ENCODE data around the gene NF1.
"Not testable (repeated sequence)": the region's sequence is repeated elsewhere in the genome, so short reads cannot be mapped to it uniquely, and the experiment has no call there.

NF1 gene

GRCh38 chr17:31339906-31340661 is 245.3 kb downstream of the NF1 start:
- in situ Hi-C loops (cut with HindIII; ENCODE audit: low sequenced_read_pairs) = no loop called here
- no peak overlapping the region for H3K4me3 ChIP-seq (ENCODE audit: low read depth, low read length)
- TF ChIP-seq, protein P1, sequence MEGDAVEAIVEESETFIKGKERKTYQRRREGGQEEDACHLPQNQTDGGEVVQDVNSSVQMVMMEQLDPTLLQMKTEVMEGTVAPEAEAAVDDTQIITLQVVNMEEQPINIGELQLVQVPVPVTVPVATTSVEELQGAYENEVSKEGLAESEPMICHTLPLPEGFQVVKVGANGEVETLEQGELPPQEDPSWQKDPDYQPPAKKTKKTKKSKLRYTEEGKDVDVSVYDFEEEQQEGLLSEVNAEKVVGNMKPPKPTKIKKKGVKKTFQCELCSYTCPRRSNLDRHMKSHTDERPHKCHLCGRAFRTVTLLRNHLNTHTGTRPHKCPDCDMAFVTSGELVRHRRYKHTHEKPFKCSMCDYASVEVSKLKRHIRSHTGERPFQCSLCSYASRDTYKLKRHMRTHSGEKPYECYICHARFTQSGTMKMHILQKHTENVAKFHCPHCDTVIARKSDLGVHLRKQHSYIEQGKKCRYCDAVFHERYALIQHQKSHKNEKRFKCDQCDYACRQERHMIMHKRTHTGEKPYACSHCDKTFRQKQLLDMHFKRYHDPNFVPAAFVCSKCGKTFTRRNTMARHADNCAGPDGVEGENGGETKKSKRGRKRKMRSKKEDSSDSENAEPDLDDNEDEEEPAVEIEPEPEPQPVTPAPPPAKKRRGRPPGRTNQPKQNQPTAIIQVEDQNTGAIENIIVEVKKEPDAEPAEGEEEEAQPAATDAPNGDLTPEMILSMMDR (IDR thresholded peaks at IDR 0.05; ENCODE audit: low read depth, low read length, missing control alignments) = no peak
- DNase-seq (ENCODE audit: low read depth) = peak; percentile 50

GRCh38 chr17:31345191-31345747 is 250.5 kb downstream of the NF1 start:
- DNase-seq (ENCODE audit: low read depth); in situ Hi-C loops (cut with HindIII; ENCODE audit: low sequenced_read_pairs); H3K4me3 ChIP-seq (ENCODE audit: low read depth, low read length): not testable (repeated sequence)

DNA sequence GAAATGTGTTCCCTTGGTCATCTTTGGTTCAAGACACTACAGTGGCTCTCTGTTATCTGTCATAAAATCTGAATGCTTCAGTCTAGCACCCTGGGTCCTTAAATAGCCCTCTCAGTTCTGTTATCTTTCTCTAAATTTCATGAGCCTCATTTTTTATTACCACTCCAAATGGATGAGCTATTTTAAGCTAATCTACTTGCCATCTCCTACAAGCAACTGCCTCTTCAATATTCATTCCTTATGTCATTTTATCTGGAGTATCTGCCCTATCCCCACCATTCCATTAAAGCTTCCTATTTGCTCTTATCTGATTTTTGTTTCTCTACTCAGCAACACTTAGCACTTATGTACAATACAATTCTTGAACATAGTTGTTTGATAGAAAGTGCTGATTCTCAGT is 254.7 kb downstream of the NF1 start:
- no peak overlapping the region for H3K4me3 ChIP-seq (ENCODE audit: low read depth, low read length)
- no peak for DNase-seq (ENCODE audit: low read depth)
- in situ Hi-C loops (cut with HindIII; ENCODE audit: low sequenced_read_pairs) = no loop called here
- TF ChIP-seq, protein P1 (IDR thresholded peaks at IDR 0.05; ENCODE audit: low read depth, low read length, missing control alignments) = no peak

DNA sequence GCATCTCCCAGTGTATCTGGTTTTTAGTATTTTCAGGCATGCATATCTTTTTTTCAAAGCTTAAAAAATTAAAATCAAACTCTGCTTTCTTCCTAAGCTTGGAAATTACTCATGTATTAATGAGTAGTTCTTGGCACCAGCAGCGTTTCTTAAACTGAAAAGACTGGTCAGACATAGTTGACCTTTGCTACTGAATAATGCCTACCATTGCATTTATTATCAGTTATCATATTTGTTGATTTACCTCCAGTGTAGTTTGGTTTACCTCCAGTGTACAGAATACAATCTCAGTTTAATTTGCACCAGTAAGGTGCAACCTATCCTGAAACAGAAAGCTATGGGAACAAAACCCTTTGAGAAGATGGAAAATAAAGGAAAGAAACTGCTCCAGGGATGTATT is 261.2 kb downstream of the NF1 start:
- no peak for DNase-seq (ENCODE audit: low read depth)
- in situ Hi-C loops (cut with HindIII; ENCODE audit: low sequenced_read_pairs) = no loop called here
- TF ChIP-seq, protein P1 (IDR thresholded peaks at IDR 0.05; ENCODE audit: low read depth, low read length, missing control alignments) = no peak
- H3K4me3 ChIP-seq (ENCODE audit: low read depth, low read length) = no peak overlapping the region

- in situ Hi-C loops (cut with HindIII; ENCODE audit: low sequenced_read_pairs) = no loop called here
- TF ChIP-seq, protein P1 (IDR thresholded peaks at IDR 0.05; ENCODE audit: low read depth, low read length, missing control alignments) = no peak
- H3K4me3 ChIP-seq (ENCODE audit: low read depth, low read length) = no peak overlapping the region
- DNase-seq (ENCODE audit: low read depth) = no peak
Measured at GRCh38 chr17:31357091-31357490, 262.3 kb downstream of the NF1 start.

- DNase-seq (ENCODE audit: low read depth) = no peak
- in situ Hi-C loops (cut with HindIII; ENCODE audit: low sequenced_read_pairs) = no loop called here
- TF ChIP-seq, protein P1 (IDR thresholded peaks at IDR 0.05; ENCODE audit: low read depth, low read length, missing control alignments) = no peak
Measured at GRCh38 chr17:31357839-31358394, 263.1 kb downstream of the NF1 start.

DNA sequence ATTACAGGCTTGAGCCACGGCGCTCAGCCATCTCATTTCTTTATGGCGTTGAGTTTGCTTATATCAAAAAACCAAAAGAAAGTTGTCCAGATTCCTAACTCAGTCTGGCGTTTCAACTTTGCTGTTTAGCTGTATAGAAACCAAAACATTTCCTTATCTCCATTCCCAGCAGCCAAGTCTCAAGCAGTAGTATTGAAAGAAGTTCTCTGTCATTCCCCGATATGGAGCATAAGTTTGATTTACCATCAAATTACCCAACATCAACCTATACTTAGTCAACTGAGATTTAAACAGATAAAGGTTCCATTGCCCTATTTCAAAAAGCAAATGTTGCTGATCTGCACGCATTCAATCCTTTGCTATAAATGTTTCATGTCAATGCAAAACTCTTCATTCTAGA is 269.2 kb downstream of the NF1 start:
- in situ Hi-C loops (cut with HindIII; ENCODE audit: low sequenced_read_pairs) = no loop called here
- no peak overlapping the region for H3K4me3 ChIP-seq (ENCODE audit: low read depth, low read length)
- TF ChIP-seq, protein P1 (IDR thresholded peaks at IDR 0.05; ENCODE audit: low read depth, low read length, missing control alignments) = no peak
- no peak for DNase-seq (ENCODE audit: low read depth)

More at GRCh38 chr17:31357839-31358394, 263.1 kb downstream of the NF1 start:
- H3K4me3 ChIP-seq (ENCODE audit: low read depth, low read length) = no peak overlapping the region

Measured in astrocyte of the cerebellum (primary cell).